22Rv1 (cell line): ENCODE measurements around the gene LTBP3.

Source experiments
- CTCF ChIP-seq: fragments of 450-650 bp; IDR thresholded peaks from 2 replicates; pipeline ENCODE4 v1.5.1; 2017; ENCODE audit warnings: mild to moderate bottlenecking
- ZFX ChIP-seq: fragments of 450-650 bp; IDR thresholded peaks from 2 replicates; pipeline ENCODE4 v1.6.1; 2017; ENCODE audit warnings: antibody characterized with exemption, borderline replicate concordance

- TF ChIP-seq CTCF = no peak
- no peak for TF ChIP-seq ZFX
Observed at GRCh38 chr11:65547446-65548125, 10.6 kb downstream of the LTBP3 start.
